Measurements from ENCODE around the gene HEXIM1.
A peak's percentile ranks its signal among the peaks of the same experiment; 100 is the strongest.

The HEXIM1 gene

DNA sequence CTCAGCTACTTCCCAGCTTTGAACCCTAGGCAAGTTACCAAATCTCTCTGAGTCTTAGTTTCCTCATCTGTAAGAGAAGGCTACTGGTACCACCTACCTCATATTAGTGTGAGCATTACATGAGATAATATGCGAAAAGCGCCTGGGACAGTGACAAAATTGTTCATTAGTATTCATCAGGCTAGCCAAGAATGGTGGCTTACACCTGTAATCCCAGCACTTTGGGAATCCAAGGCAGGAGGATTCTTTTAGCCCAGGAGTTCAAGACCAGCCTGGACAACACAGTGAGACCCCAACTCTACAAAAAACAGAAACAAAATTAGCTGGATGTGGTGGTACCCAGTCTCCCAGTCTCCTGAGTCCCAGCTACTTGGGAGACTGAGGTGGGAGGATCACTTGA lies 19.3 kb upstream of the HEXIM1 start:
- no peaks in the 10 kb centered on the region for H3K27me3 ChIP-seq
- H3K4me3 ChIP-seq = no peak overlapping the region
- H3K36me3 ChIP-seq = no peaks in the 10 kb centered on the region
- no peaks in the 10 kb centered on the region for H3K9me3 ChIP-seq
- H3K4me2 ChIP-seq = no peak overlapping the region
- H3K4me1 ChIP-seq = peaks cover 18% of the 10 kb centered on the region
- H4K20me1 ChIP-seq = no peaks in the 10 kb centered on the region
- H3K9ac ChIP-seq = no peak overlapping the region
- H3K27ac ChIP-seq = no peak overlapping the region
- TF ChIP-seq Cebpa-rat (IDR thresholded peaks at IDR 0.05) = no peak

DNA sequence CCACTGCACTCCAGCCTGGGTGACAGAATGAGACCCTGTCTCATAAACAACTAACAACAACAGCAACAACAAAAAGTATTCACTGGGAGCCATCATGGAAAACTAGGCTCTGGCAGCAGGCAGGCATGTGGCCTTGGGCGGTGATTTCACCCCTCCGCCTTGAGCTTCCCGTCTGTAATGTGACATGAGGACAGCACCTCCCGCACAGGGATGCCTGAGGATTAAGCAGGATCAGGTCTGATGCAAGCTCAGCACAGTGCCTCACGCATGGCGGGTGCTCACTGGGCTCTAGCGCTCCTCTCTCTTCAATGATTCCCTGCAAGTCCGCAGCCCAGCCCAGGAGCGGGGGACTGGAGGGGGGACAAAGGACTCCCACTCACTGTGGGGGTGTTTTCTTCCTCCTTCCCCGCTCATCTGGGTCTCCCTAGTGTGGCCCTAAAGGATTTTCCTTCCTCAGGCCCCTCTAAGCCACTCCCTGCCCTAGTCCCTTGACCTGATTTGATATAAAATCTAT lies 18.8 kb upstream of the HEXIM1 start:
- Histone ChIP-seq H3K27me3 (no peaks in the 10 kb centered on the region), H3K4me2 (no peak overlapping the region), H4K20me1 (no peaks in the 10 kb centered on the region), H3K27ac (no peak overlapping the region), H3K9me3 (no peaks in the 10 kb centered on the region), H3K4me1 (peaks cover 13% of the 10 kb centered on the region), H3K4me3 (no peak overlapping the region), H3K36me3 (no peaks in the 10 kb centered on the region), H3K9ac (no peak overlapping the region)
- TF ChIP-seq Cebpa-rat (IDR thresholded peaks at IDR 0.05) = no peak

DNA sequence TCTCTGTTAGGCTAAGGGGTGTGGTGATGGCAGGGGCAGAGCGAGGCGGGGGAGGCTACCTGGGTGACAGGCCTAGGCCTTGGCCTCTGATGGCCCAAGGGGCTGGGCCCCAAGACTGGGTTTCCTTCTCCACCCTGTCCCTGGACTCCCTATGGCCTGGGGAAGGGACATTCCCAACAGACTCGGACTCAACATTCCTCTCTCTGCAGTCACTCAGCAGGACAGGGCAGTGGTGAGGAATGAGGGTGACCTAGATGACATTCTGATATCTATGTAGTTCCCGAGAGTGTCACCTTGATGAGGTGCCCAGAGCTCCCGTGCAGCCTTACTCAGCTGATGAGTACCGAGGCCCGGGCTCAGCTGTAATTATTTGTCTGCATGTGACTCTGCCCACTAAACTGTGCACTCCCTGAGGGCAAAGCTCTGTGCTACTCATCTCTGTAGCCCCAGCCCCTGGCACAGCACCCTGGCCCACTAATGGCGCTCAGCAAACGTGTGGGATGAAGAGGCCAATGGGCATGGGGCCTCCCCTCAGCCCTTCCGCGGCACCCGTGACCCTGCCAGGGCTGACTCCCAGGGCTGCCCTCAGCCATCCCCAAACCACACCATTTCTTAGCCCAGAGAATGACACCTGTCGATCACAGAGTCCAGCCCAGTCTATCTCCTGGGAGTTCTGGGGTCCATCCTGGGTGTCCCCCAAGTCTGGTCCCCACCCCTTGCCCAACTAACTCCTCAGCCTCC lies 18.2 kb upstream of the HEXIM1 start:
- H3K9ac ChIP-seq = no peak overlapping the region
- no peak overlapping the region for H3K4me2 ChIP-seq
- no peaks in the 10 kb centered on the region for H3K27me3 ChIP-seq
- no peaks in the 10 kb centered on the region for H3K36me3 ChIP-seq
- H3K4me1 ChIP-seq = peaks cover 13% of the 10 kb centered on the region
- H3K9me3 ChIP-seq = no peaks in the 10 kb centered on the region
- no peak for TF ChIP-seq Cebpa-rat (IDR thresholded peaks at IDR 0.05)
- H3K4me3 ChIP-seq = no peak overlapping the region
- H4K20me1 ChIP-seq = no peaks in the 10 kb centered on the region
- H3K27ac ChIP-seq = no peak overlapping the region

DNA sequence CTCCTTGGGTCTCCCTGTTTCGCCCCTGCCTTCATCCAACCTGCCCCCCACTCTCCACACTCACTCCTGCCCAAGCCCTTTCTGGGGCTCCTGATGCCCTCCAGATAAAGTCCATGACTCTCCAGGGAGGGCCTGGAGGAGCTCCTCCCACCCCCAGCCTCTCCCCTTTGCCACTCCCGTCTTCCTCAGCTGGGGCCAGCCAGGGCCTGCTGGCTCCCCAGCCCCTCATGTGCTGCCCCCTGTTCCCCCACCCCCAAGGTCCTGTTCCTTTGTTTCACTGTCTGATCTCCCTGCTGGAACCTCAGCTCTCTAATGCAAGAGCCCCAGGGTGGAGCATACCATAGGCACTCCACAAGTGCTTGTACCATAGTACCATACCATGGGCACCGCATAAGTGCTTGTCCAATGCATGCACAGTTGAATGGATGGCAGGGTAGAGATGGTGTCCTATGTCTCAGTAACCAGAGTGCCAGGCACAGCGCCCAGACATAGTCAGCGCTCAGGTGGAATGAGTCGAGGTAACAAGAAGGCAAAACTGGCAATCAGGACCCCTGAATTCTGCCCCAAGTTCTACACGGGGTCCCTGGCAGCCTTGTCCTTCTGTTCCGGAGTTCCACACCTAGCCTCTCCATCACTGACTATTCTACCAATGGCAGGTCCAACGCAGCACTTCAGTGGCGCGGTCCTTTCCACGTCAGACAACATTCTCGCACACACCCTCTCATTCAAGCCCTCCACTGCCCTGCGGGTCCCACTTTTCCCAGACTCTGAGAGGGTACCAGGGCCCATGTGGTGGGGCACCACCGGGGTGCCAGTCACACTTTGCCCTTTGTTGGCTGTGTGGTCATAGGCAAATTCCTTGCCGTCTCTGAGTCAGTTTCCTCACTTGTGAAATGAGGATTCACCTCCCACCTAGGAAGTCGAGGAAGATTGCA lies 17.3 kb upstream of the HEXIM1 start:
- Histone ChIP-seq H3K9ac (no peak overlapping the region), H3K4me1 (peaks cover 17% of the 10 kb centered on the region), H3K36me3 (no peaks in the 10 kb centered on the region), H3K4me2 (peak overlapping the region; percentile 100; the same call in 1 of the 2 replicates), H3K4me3 (no peak overlapping the region), H3K27me3 (no peaks in the 10 kb centered on the region), H4K20me1 (no peaks in the 10 kb centered on the region), H3K9me3 (no peaks in the 10 kb centered on the region), H3K27ac (no peak overlapping the region)
- no peak for TF ChIP-seq Cebpa-rat (IDR thresholded peaks at IDR 0.05)

DNA sequence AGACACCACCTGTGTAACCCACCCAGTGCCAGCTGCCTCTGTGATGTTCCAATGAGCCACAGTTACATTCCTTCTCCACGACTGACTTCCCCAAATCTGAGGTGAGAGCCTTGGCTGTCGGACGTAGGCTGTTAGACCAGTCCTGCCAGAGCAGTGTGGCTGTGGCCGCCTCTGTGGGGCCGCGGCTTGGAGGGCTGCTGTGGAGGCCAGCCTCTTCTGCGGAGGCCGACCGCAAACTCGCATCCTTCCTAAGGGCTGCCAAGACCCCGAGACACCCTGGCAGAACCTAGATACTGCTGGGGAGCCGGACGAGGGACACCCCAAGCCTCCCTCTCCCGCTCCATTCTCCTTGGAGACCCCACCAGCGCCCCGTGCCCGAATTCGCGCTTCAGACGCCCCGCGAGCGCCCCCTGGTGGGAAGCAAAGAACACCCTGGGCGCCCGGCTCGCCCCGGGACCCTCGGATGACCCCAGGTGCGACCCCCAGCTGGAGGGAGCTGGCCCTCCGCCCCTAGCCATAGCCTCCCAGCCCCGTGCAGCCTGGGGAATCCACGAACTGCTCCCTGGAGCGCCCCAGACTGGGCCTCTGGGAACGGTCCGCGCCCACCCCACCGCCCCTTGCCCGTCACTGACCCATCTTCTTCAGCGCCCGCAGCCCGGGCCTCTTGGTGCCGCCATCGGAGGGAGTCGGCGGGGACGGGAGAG lies 16.5 kb upstream of the HEXIM1 start:
- H3K27me3 ChIP-seq = no peaks in the 10 kb centered on the region
- TF ChIP-seq Cebpa-rat (IDR thresholded peaks at IDR 0.05) = no peak
- no peaks in the 10 kb centered on the region for H3K9me3 ChIP-seq
- peak overlapping the region; percentile 82 for H3K4me3 ChIP-seq
- no peak overlapping the region for H3K27ac ChIP-seq
- peak overlapping the region; percentile 100 for H3K4me2 ChIP-seq
- no peaks in the 10 kb centered on the region for H3K36me3 ChIP-seq
- H3K9ac ChIP-seq = peak overlapping the region; percentile 80
- H4K20me1 ChIP-seq = no peaks in the 10 kb centered on the region
- peaks cover 25% of the 10 kb centered on the region for H3K4me1 ChIP-seq

DNA sequence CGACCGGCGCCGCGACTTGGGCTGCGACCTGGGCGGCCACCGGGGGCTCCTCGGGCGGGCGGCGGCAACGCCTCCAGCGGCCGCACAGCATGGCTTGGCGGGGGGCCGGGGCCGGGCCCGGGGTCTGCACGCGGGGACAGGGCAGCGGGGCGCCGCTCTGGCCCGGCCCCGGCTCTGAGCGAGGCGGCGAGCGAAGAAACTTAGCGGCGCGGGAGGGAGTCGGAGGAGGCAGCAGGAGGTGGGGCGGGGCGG lies 16.0 kb upstream of the HEXIM1 start, which contains the start of gene PLCD3:
PLCD3 (minus strand) TSS at position 196 of the 252 bp plus-strand sequence; CDS start at position 91, 105 bp downstream.
- Histone ChIP-seq H3K27ac (peak within 1 kb of the TSS; percentile 62), H4K20me1 (no peaks in the 10 kb centered on the region), H3K36me3 (no peaks in the 10 kb centered on the region), H3K9ac (peak within 1 kb of the TSS; percentile 80), H3K9me3 (no peaks in the 10 kb centered on the region), H3K4me1 (peaks cover 29% of the 10 kb centered on the region), H3K4me3 (peak within 1 kb of the TSS; percentile 82), H3K4me2 (peak within 1 kb of the TSS; percentile 100), H3K27me3 (no peaks in the 10 kb centered on the region)
- TF ChIP-seq Cebpa-rat (IDR thresholded peaks at IDR 0.05) = no peak

DNA sequence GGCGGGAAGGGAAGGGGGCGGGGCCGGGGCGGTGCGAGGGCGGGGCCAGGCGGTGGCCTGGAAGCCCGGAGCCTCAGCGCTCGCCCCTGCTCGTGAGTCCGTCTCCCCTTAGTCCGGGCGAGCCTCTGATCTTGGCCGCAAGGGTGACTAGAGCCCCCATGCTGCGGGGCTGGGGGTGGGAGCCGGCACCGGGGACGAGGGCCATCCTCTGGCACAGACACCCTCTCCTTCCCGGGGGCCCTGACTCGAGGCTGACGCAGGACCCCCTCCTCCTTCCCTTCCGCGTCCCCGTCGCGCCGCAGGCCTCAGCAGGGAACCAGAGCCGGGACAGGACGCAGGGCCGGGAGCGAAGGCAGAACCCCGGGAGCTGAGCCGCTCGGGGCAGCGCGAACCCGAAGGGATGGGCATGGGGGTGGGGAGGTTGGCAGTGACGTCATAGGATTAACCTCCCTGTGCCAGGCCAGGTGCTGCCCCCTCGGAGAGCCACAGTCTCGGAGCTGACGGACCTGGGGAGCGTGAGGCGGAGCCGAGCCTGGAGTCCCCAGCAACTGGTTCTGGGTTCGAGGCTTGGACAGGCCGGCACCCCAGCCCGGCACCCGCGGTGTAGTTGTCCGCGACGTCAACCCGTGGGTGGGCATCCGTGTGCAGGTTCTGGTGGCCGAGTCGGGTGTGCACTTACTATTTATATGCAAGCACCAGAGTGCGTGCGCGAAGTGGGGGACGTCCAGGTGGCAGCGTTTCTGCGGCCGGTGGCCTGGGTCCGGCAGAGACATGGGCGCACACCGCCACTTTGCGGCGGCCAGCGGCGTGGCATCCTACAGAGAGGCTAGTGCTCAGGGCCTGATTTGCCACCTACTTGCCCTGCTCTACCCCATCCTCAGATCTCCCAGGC lies 15.5 kb upstream of the HEXIM1 start:
- Histone ChIP-seq H3K27me3 (no peaks in the 10 kb centered on the region), H4K20me1 (no peaks in the 10 kb centered on the region), H3K36me3 (no peaks in the 10 kb centered on the region), H3K9ac (peak overlapping the region; percentile 80), H3K9me3 (no peaks in the 10 kb centered on the region), H3K4me3 (peak overlapping the region; percentile 82), H3K27ac (peak overlapping the region; percentile 62), H3K4me1 (peaks cover 29% of the 10 kb centered on the region), H3K4me2 (peak overlapping the region; percentile 100)
- TF ChIP-seq Cebpa-rat (IDR thresholded peaks at IDR 0.05) = no peak

DNA sequence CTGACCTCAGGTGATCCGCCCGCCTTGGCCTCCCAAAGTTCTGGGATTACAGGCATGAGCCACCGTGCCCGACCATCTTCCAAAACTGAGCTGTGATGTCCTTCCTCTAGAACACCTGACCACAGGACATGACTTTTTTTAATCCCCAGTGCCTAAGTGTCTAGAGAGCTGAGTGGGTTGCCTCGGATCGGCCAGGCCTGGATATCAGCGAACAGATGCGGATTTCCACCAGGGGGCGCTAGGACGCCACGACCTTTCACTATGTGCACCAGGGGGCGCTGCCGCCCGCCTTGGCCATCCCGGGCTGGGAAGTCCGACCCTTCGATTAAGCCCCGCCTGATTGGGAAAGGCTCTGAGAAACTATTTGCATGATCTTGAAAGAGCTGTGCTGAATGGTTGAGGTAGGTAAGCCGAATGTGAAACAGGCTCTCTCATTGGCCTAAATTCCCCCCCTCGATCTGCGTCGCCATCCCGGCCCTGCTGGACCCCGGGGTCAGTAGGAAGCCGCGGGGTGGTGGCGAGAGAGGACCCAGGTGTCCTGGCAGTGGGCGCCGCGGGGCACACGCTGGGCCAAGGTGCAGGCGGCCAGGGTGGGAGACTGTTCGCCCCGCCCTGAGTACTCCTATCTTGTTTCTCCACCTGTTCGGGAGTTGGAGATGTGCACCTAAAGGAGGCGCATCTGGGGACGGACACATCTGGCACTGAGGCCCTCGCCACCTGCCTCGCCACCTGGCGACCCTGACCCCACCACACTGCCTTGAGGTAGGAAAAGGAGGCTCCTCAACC lies 12.9 kb upstream of the HEXIM1 start, which contains the start of gene ACBD4:
ACBD4 (plus strand) TSS at position 496 of the 786 bp plus-strand sequence. CDS start 458 bp downstream, outside the sequence.
- Histone ChIP-seq H3K36me3 (no peaks in the 10 kb centered on the region), H3K4me3 (peak within 1 kb of the TSS; percentile 78), H3K4me2 (peak within 1 kb of the TSS; percentile 99), H3K4me1 (peaks cover 42% of the 10 kb centered on the region), H4K20me1 (no peaks in the 10 kb centered on the region), H3K9ac (peak within 1 kb of the TSS; percentile 81), H3K9me3 (no peaks in the 10 kb centered on the region), H3K27me3 (no peaks in the 10 kb centered on the region), H3K27ac (peak within 1 kb of the TSS; percentile 81)
- 0 out of 2 replicates have a peak, but pooled peaks have one; percentile 8 for TF ChIP-seq Cebpa-rat (IDR thresholded peaks at IDR 0.05)

All from BLaER1 (cell line).